OCI-LY7 (cell line): ENCODE data around the gene SCN4B.

Source experiments
- EZH2phosphoT487 ChIP-seq: fragments of 200-600 bp; sonication (generic); IDR thresholded peaks from 2 replicates; pipeline ENCODE4 v1.6.1; 2018; ENCODE audit warnings: low read depth, borderline replicate concordance, mild to moderate bottlenecking, mixed run types, antibody characterized with exemption, low read length, moderate library complexity, mixed read lengths
- TF ChIP-seq, protein P1 (sequence below): fragments of 200-600 bp; sonication (generic); conservative IDR thresholded peaks from 2 replicates; pipeline ENCODE4 v1.5.1; 2014; ENCODE audit warnings: mild to moderate bottlenecking, antibody characterized with exemption, low read length, moderate library complexity, mixed read lengths

DNA sequence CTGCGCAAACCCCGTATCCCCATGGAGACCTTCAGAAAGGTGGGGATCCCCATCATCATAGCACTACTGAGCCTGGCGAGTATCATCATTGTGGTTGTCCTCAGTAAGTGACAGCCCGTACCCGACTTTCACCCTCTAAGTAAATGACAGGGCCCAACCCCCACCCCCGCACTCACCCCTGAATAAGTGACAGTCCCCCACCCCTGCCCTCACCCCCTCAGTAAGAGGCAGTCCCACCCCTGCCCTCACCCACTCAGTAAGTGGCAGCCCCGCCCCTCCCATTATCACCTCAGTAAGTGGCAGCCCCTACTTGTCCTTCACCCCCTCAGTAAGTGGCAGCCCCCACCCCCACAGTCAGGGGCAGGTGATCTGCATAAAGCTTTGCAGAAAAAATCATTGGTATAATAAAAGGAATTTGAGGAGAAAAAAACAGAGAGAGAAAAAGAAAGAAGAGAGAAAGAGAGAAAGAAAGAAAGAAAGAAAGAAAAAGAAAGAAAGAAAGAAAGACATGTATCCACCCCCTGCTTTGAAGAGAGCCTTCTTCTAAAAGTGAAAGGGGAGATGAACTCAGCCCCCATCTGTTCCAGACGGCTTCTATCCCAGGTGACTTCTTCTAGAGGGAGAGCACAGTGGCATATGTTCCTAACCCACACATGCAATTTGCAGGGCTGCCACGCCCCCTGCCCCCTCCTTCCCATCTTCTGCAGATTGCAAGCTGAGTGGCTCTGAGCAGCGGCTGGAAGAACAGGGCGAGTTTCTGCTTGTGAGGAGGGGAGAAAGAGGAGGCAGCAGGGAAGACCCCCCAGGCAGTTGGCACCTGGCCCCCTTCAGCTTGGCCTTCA lies 53.4 kb downstream of the SCN4B start:
- TF ChIP-seq, protein P1, sequence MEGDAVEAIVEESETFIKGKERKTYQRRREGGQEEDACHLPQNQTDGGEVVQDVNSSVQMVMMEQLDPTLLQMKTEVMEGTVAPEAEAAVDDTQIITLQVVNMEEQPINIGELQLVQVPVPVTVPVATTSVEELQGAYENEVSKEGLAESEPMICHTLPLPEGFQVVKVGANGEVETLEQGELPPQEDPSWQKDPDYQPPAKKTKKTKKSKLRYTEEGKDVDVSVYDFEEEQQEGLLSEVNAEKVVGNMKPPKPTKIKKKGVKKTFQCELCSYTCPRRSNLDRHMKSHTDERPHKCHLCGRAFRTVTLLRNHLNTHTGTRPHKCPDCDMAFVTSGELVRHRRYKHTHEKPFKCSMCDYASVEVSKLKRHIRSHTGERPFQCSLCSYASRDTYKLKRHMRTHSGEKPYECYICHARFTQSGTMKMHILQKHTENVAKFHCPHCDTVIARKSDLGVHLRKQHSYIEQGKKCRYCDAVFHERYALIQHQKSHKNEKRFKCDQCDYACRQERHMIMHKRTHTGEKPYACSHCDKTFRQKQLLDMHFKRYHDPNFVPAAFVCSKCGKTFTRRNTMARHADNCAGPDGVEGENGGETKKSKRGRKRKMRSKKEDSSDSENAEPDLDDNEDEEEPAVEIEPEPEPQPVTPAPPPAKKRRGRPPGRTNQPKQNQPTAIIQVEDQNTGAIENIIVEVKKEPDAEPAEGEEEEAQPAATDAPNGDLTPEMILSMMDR: no peak
- no peak for TF ChIP-seq EZH2phosphoT487
